ENCODE measurements around the gene METTL18. TPM values are rescaled to one million over a fixed set of nuclear protein-coding genes. Genes with fewer than 3 reads are reported as not detected.

METTL18 gene
- total RNA-seq, 1 donor from 2014 or later: 5.7 TPM

DNA sequence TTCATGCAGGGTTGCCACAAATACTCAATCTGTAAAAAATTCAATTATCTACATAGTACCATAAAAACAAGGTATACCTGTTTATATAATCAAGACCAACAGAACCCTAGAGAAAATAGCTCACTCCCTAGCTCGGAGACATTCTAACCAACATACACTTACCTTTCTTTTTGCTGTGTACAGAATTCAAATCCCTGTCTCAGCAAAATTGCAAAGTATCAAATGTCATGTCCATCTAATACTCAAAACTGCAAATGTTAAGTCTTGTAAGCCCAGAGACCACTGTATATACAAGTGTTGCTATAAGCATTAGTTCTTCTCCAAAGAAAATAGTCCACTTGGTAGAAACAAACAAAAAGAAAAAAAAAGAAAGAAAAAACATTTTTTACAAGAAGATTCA, 44.7 kb downstream of the METTL18 start:
- no peak for DNase-seq (ENCODE audit: low read depth)
- no peak overlapping the region for H3K4me3 ChIP-seq (ENCODE audit: low read depth, low read length)
- TF ChIP-seq, protein P1, sequence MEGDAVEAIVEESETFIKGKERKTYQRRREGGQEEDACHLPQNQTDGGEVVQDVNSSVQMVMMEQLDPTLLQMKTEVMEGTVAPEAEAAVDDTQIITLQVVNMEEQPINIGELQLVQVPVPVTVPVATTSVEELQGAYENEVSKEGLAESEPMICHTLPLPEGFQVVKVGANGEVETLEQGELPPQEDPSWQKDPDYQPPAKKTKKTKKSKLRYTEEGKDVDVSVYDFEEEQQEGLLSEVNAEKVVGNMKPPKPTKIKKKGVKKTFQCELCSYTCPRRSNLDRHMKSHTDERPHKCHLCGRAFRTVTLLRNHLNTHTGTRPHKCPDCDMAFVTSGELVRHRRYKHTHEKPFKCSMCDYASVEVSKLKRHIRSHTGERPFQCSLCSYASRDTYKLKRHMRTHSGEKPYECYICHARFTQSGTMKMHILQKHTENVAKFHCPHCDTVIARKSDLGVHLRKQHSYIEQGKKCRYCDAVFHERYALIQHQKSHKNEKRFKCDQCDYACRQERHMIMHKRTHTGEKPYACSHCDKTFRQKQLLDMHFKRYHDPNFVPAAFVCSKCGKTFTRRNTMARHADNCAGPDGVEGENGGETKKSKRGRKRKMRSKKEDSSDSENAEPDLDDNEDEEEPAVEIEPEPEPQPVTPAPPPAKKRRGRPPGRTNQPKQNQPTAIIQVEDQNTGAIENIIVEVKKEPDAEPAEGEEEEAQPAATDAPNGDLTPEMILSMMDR (conservative IDR thresholded peaks at IDR 0.05; ENCODE audit: low read depth, low read length): no peak

DNA sequence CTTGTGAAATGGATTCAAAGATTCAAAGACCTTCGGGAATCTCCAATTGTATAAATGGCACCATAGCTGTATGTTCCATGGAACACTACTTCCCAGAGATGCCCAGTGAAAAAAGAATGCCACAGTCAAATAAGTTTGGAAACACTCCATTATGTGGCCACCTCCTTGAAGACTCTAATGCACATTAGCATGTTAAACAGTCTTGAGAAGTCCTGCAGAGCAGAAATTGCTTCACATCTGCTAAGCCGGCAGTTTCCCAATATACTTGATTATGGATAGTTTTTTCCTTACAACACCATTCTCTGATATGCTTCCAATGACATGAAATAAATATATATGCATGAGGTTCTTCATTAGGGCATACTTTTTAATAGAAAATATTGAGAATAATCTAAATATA, 48.2 kb downstream of the METTL18 start:
- TF ChIP-seq, protein P1 (conservative IDR thresholded peaks at IDR 0.05; ENCODE audit: low read depth, low read length): no peak
- DNase-seq (ENCODE audit: low read depth): no peak
- H3K4me3 ChIP-seq (ENCODE audit: low read depth, low read length): no peak overlapping the region

DNA sequence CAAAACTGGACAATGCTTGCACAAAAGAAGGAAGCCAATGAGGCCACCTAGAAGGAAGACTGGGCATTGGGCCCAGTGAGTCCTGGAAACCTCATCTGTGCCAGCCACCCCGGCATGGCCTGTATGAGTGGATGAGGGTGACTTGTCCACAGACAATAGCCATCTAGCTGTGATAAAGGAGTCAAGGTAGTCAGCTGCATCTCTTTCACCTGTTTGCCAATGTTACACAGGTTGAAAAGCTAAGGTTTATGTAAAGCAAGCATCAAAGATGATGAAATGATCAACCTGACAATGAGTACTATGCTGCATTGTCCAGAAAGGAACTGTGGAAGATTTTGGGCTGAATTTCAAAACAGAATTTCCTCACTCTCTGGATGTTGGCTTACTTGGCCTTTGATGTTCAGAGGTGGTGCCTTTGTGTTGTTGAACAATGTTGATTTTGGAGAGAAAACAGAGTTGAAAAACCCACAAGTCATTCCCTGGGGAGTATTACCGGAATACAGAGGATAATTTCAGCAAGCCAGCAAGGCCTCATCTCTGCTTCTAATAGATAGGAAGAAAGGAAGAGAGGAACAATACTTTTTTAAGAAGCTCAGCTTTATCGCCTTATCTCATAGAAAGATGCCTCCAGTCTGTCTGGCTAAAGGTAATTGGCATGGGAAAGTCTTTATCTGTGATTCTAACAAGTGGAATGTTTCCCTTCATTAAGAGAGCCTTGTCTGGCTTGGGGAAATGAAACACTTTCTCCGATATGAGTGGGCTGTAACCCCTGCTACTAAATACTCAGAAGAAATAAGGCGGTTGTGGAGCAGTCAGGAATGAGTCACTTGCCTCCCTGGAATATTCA, 49.5 kb downstream of the METTL18 start:
- DNase-seq (ENCODE audit: low read depth): no peak
- TF ChIP-seq, protein P1 (conservative IDR thresholded peaks at IDR 0.05; ENCODE audit: low read depth, low read length): no peak
- H3K4me3 ChIP-seq (ENCODE audit: low read depth, low read length): no peak overlapping the region

Other genes with a start within 250 kb of the METTL18 start
- not detected in 2 replicates for gene F5, start 208.4 kb downstream of the METTL18 start, total RNA-seq
- gene SELP, start 164.8 kb downstream of the METTL18 start, total RNA-seq: not detected in 2 replicates
- gene SELL, start 83.3 kb downstream of the METTL18 start, total RNA-seq: not detected in 2 replicates
- gene SELE, start 60.8 kb downstream of the METTL18 start, total RNA-seq: not detected in 2 replicates
- 4.2 and 4.9 TPM in 2 replicates for gene SCYL3, start 99.0 kb upstream of the METTL18 start, total RNA-seq